ENCODE results near the gene KIRREL3.

Gene KIRREL3

DNA sequence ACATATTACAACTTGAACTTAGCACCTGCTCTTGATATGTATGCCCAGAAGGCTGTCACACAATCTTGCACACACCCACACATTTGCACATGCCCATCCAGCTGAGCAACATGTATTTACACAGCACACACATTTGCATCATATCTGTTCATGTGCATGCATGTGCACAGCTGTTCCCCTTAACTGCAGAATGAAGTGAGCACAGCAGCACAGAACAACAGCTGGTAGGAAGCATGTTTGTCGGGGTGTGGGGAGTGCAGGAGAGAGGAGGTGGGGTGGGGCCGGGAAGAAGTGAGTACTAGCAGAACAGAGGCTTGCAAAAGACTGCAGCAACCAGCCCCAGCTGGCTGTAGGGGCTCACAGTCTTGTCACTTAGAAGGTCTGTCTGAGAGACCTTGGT lies 296.5 kb downstream of the KIRREL3 start:
- H3K4me3 ChIP-seq (ENCODE audit: low read length) = no peak overlapping the region
- H3K9ac ChIP-seq (ENCODE audit: low read length) = no peak overlapping the region
- H2AFZ ChIP-seq (ENCODE audit: low read depth, low read length) = no peak overlapping the region
- peaks cover 25% of the 10 kb centered on the region; the same call in 1 of the 2 replicates for H3K27me3 ChIP-seq (ENCODE audit: low read depth, low read length)
- no peak overlapping the region for H3K4me2 ChIP-seq (ENCODE audit: low read length)
- no peaks in the 10 kb centered on the region for H3K4me1 ChIP-seq (ENCODE audit: low read length)
- H3K79me2 ChIP-seq (ENCODE audit: low read length) = no peaks in the 10 kb centered on the region
- no peaks in the 10 kb centered on the region for H3K9me3 ChIP-seq (ENCODE audit: insufficient read depth, low read length)
- no peak overlapping the region for H3K27ac ChIP-seq (ENCODE audit: low read length)
- H4K20me1 ChIP-seq (ENCODE audit: insufficient read depth, low read length) = no peaks in the 10 kb centered on the region
- no peaks in the 10 kb centered on the region for H3K36me3 ChIP-seq (replicated peaks; ENCODE audit: low read depth, low read length)
- TF ChIP-seq, protein P1, sequence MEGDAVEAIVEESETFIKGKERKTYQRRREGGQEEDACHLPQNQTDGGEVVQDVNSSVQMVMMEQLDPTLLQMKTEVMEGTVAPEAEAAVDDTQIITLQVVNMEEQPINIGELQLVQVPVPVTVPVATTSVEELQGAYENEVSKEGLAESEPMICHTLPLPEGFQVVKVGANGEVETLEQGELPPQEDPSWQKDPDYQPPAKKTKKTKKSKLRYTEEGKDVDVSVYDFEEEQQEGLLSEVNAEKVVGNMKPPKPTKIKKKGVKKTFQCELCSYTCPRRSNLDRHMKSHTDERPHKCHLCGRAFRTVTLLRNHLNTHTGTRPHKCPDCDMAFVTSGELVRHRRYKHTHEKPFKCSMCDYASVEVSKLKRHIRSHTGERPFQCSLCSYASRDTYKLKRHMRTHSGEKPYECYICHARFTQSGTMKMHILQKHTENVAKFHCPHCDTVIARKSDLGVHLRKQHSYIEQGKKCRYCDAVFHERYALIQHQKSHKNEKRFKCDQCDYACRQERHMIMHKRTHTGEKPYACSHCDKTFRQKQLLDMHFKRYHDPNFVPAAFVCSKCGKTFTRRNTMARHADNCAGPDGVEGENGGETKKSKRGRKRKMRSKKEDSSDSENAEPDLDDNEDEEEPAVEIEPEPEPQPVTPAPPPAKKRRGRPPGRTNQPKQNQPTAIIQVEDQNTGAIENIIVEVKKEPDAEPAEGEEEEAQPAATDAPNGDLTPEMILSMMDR (IDR thresholded peaks at IDR 0.05; ENCODE audit: low read depth, low read length) = no peak
- TF ChIP-seq EZH2phosphoT487 (IDR thresholded peaks at IDR 0.05; ENCODE audit: low read depth) = no peak

DNA sequence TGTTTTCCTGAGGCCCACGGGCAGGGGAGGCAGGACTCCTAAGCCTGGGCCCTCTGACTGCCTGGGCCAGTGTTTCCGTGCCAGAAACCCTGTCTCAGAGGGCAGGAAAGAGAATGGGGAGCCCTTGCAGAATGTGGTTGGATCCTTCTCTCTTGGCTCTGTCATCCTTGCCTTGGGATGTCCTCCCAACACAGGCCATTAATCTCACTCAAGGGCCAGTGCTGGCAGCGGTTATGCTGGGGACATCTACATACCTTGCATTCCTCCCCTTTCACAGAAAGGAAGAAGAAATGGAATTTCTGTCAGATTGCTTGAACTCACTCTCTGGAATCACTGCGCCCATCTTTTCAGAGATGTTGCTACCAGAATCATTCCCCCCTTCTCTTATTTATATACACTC lies 296.9 kb downstream of the KIRREL3 start:
- H3K36me3 ChIP-seq (replicated peaks; ENCODE audit: low read depth, low read length) = no peaks in the 10 kb centered on the region
- H3K9ac ChIP-seq (ENCODE audit: low read length) = no peak overlapping the region
- H3K27me3 ChIP-seq (ENCODE audit: low read depth, low read length) = peaks cover 20% of the 10 kb centered on the region; the same call in 1 of the 2 replicates
- H3K27ac ChIP-seq (ENCODE audit: low read length) = no peak overlapping the region
- H2AFZ ChIP-seq (ENCODE audit: low read depth, low read length) = no peak overlapping the region
- H3K79me2 ChIP-seq (ENCODE audit: low read length) = no peaks in the 10 kb centered on the region
- no peaks in the 10 kb centered on the region for H4K20me1 ChIP-seq (ENCODE audit: insufficient read depth, low read length)
- no peaks in the 10 kb centered on the region for H3K9me3 ChIP-seq (ENCODE audit: insufficient read depth, low read length)
- H3K4me1 ChIP-seq (ENCODE audit: low read length) = no peaks in the 10 kb centered on the region
- no peak overlapping the region for H3K4me2 ChIP-seq (ENCODE audit: low read length)
- no peak overlapping the region for H3K4me3 ChIP-seq (ENCODE audit: low read length)
- TF ChIP-seq, protein P1 (IDR thresholded peaks at IDR 0.05; ENCODE audit: low read depth, low read length) = no peak
- no peak for TF ChIP-seq EZH2phosphoT487 (IDR thresholded peaks at IDR 0.05; ENCODE audit: low read depth)

DNA sequence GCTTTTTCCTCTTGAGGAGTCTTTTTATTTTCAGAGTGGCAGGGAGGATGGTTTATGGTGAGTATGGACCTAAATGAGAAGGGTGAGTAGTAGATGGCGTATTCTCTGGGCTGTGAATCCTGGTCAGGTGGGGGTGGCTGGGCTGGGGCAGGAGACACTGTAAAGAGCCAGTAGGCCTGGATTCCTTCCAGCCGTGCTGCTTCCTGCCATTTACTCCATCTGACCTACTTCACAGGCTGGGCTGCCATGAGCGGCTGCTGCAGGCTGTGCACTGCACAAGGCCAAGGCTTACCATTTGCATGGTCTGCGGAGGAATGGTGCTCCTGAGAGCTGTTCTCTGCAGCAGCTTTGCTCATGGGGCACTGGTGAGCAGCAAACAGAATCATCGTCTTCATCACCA lies 297.6 kb downstream of the KIRREL3 start:
- Histone ChIP-seq H3K9ac (ENCODE audit: low read length) (no peak overlapping the region), H3K27ac (ENCODE audit: low read length) (no peak overlapping the region), H2AFZ (ENCODE audit: low read depth, low read length) (no peak overlapping the region), H3K9me3 (ENCODE audit: insufficient read depth, low read length) (no peaks in the 10 kb centered on the region), H3K27me3 (ENCODE audit: low read depth, low read length) (peaks cover 20% of the 10 kb centered on the region; the same call in 1 of the 2 replicates), H3K79me2 (ENCODE audit: low read length) (no peaks in the 10 kb centered on the region), H3K4me3 (ENCODE audit: low read length) (no peak overlapping the region), H3K36me3 (replicated peaks; ENCODE audit: low read depth, low read length) (no peaks in the 10 kb centered on the region), H3K4me1 (ENCODE audit: low read length) (no peaks in the 10 kb centered on the region), H3K4me2 (ENCODE audit: low read length) (no peak overlapping the region), H4K20me1 (ENCODE audit: insufficient read depth, low read length) (no peaks in the 10 kb centered on the region)
- TF ChIP-seq, protein P1 (IDR thresholded peaks at IDR 0.05; ENCODE audit: low read depth, low read length) = no peak
- TF ChIP-seq EZH2phosphoT487 (IDR thresholded peaks at IDR 0.05; ENCODE audit: low read depth) = no peak

DNA sequence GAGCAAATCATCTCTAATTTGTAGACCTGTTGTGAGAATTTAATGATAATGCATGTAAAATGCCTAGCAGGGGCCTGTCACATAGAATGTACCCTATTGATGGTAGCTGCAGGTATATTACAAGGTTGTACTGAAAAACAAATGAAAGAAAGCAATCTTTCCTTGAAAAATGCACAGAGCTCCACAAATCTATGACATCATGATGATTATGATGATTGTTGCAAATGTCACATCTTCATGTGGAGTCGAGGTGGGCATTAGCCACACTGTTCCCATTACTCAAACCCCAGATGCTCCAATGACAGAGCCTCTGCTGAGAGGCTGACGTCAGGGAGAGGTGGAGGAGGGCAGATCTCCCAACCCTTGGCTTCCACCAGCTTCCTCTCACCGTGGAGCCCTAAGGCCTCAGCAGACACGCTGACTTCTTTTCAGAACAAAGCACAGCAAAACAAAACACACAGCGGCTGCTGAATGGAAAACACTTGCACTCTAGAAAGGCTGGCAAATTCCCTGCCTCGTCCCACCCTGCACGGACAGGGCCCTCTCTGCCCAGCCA lies 298.3 kb downstream of the KIRREL3 start:
- no peaks in the 10 kb centered on the region for H3K36me3 ChIP-seq (replicated peaks; ENCODE audit: low read depth, low read length)
- no peaks in the 10 kb centered on the region for H4K20me1 ChIP-seq (ENCODE audit: insufficient read depth, low read length)
- H3K4me1 ChIP-seq (ENCODE audit: low read length) = no peaks in the 10 kb centered on the region
- TF ChIP-seq, protein P1 (IDR thresholded peaks at IDR 0.05; ENCODE audit: low read depth, low read length) = no peak
- no peak for TF ChIP-seq EZH2phosphoT487 (IDR thresholded peaks at IDR 0.05; ENCODE audit: low read depth)
- H2AFZ ChIP-seq (ENCODE audit: low read depth, low read length) = no peak overlapping the region
- peaks cover 23% of the 10 kb centered on the region; the same call in 1 of the 2 replicates for H3K27me3 ChIP-seq (ENCODE audit: low read depth, low read length)
- H3K4me2 ChIP-seq (ENCODE audit: low read length) = no peak overlapping the region
- H3K9ac ChIP-seq (ENCODE audit: low read length) = no peak overlapping the region
- H3K79me2 ChIP-seq (ENCODE audit: low read length) = no peaks in the 10 kb centered on the region
- no peaks in the 10 kb centered on the region for H3K9me3 ChIP-seq (ENCODE audit: insufficient read depth, low read length)
- no peak overlapping the region for H3K27ac ChIP-seq (ENCODE audit: low read length)
- no peak overlapping the region for H3K4me3 ChIP-seq (ENCODE audit: low read length)
